Endothelial cell of hepatic sinusoid (primary cell): ENCODE measurements around the gene TRAK1.

Experiments
- in situ Hi-C: cut with HindIII; loops from 2 replicates; pipeline ENCODE4 v1.10.0; 2017; ENCODE audit warnings: low sequenced_read_pairs

Gene TRAK1

GRCh38 chr3:42174679-42175385 lies 83.7 kb downstream of the TRAK1 start:
- in situ Hi-C loops: loop anchor here (5.0 to 10.0 kb wide), 2 partner anchors 48 to 160 kb away; no protein-coding TSS in a partner anchor

GRCh38 chr3:42175386-42176240 lies 84.5 kb downstream of the TRAK1 start:
- in situ Hi-C loops: loop anchor here (10.0 kb wide), 1 partner anchor 161 kb away; no protein-coding TSS in a partner anchor

- in situ Hi-C loops: loop anchor here (10.0 kb wide), 1 partner anchor 162 kb away; no protein-coding TSS in a partner anchor
These were observed 85.3 kb downstream of the TRAK1 start for GRCh38 chr3:42176242-42177034.

GRCh38 chr3:42177068-42177800 lies 86.1 kb downstream of the TRAK1 start:
- in situ Hi-C loops: loop anchor here (10.0 kb wide), 1 partner anchor 162 kb away; no protein-coding TSS in a partner anchor

- in situ Hi-C loops: loop anchor here (10.0 kb wide), 1 partner anchor 163 kb away; no protein-coding TSS in a partner anchor
These were observed 86.6 kb downstream of the TRAK1 start for GRCh38 chr3:42177801-42178150.

GRCh38 chr3:42179110-42179725 lies 88.1 kb downstream of the TRAK1 start:
- in situ Hi-C loops: loop anchor here (10.0 kb wide), 1 partner anchor 164 kb away; no protein-coding TSS in a partner anchor

- in situ Hi-C loops: no loop called here
These were observed 89.7 kb downstream of the TRAK1 start for GRCh38 chr3:42180901-42181300.

GRCh38 chr3:42182555-42182954 lies 91.4 kb downstream of the TRAK1 start:
- in situ Hi-C loops: no loop called here

- in situ Hi-C loops: no loop called here
These were observed 93.0 kb downstream of the TRAK1 start for GRCh38 chr3:42183991-42184632.

- in situ Hi-C loops: no loop called here
These were observed 93.7 kb downstream of the TRAK1 start for GRCh38 chr3:42184651-42185443.

GRCh38 chr3:42187936-42188335 lies 96.8 kb downstream of the TRAK1 start:
- in situ Hi-C loops: no loop called here

GRCh38 chr3:42188376-42188775 lies 97.2 kb downstream of the TRAK1 start:
- in situ Hi-C loops: no loop called here

- in situ Hi-C loops: no loop called here
These were observed 97.9 kb downstream of the TRAK1 start for GRCh38 chr3:42189001-42189460.

GRCh38 chr3:42189736-42190135 lies 98.6 kb downstream of the TRAK1 start:
- in situ Hi-C loops: loop anchor here (5.0 to 10.0 kb wide), 3 partner anchors 32 to 87 kb away; no protein-coding TSS in a partner anchor

GRCh38 chr3:42190701-42191442 lies 99.7 kb downstream of the TRAK1 start:
- in situ Hi-C loops: loop anchor here (5.0 to 10.0 kb wide), 3 partner anchors 34 to 89 kb away; no protein-coding TSS in a partner anchor

GRCh38 chr3:42191443-42191747 lies 100.2 kb downstream of the TRAK1 start:
- in situ Hi-C loops: loop anchor here (5.0 to 10.0 kb wide), 3 partner anchors 34 to 89 kb away; no protein-coding TSS in a partner anchor

- in situ Hi-C loops: loop anchor here (5.0 to 10.0 kb wide), 3 partner anchors 35 to 90 kb away; no protein-coding TSS in a partner anchor
These were observed 101.4 kb downstream of the TRAK1 start for GRCh38 chr3:42192334-42193200.
